Right hindlimb (tissue), 1 donor: ENCODE measurements around the gene ACOT4.
A peak's percentile ranks its signal among the peaks of the same experiment; 100 is the strongest.
"Not testable (repeated sequence)": the region's sequence is repeated elsewhere in the genome, so short reads cannot be mapped to it uniquely, and the experiment has no call there.

Experiments
- DNase-seq: peaks from one replicate; pipeline ENCODE4 v3.0.0-alpha.2; 2018

Gene ACOT4

DNA sequence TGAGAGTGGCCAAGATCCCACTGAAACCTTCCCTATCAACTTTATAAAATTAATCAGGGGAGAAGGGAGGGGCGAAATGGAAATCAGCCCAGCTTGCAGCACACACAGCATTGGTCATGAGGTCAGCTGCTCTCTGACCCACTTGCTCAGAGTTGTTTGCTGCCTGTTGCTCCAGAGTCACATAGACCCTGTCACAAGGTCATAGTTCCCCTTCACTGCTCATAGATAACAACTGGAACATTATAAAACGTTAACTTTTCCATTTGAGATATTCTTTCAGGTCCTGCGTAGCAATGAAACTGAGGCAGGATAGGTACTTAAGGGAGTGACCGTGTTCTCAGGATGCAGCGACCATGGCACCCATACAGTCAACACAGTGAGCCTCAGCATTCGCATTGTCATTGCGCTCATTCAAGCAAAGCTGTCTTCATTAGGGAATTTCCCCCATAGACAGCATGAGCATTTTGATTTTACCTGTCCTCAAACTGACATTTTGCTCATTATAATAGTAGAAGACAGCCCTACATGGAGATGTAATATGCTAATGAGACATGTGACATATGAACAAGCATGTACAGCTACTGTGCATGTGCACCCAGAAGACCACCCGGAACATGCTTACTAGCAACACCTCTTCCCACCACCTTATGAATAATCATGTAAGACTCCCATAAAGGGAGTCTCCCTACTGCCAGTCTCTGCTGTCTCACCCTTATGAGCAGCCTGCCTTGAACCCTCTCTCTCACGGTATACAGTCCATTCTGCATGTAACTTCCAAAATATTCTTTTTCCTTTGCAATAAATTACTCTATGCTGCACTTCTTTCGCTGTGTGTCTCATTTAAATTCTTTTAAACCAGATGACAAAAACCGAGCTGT is 9.3 kb upstream of the ACOT4 start:
- DNase-seq = not testable (repeated sequence)

GRCh38 chr14:73588695-73589094 is 3.0 kb upstream of the ACOT4 start:
- DNase-seq = no peak

DNA sequence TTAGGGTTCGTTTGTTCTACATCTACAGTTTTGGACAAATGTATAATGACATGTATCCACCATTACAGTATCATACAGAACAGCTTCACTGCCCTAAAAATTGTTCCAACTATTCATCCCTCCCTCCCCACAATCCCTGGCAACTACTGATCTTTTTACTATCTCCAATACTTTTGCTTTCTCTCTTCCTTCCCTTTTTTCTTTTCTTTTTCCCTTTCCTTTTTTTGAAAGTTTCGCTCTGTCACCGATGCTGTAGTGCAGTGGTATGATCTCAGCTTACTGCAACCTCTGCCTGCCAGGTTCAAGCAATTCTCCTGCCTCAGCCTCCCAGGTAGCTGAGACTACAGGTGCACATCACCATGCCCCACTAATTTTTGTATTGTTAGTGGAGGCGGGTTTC is 2.6 kb upstream of the ACOT4 start:
- DNase-seq = no peak

- DNase-seq = not testable (repeated sequence)
Measured at GRCh38 chr14:73590673-73591004, 1.0 kb upstream of the ACOT4 start.

DNA sequence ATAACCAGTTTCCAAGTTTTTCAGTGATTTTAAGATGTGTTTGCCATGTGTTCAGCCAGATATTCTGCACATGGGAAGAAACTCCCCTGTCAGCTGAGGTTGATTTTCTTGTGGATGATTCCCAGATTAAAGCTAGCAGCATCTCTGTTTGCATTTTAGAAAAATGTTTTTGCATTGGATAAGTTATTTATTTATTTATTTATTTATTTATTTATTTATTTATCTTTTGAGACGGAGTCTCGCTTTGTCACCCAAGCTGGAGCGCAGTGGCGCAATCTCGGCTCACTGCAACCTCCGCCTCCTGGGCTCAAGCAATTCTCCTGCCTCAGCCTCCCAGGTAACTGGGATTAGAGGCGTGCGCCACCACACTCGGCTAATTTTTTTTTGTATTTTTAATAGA is 2.8 kb downstream of the ACOT4 start:
- DNase-seq = no peak

- DNase-seq = no peak
Measured at GRCh38 chr14:73599499-73599898, 7.8 kb downstream of the ACOT4 start.

DNA sequence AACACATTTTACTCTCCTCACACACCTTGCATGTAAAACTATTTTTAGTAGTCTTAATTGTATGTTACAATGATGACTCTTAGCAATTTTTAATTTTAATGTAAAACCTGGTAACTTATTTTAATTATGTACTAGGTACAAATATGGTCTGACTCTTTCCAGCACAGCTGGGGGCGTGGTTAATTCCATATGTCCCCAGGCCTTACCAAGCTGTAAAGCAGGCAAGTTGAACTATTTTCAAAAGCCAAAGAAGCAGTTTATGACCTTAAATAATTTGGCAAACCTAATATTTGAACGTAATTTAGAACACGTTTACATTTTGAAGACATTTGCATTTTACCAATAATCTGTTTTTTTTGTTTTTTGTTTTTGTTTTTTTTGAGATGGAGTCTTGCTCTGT is 11.3 kb downstream of the ACOT4 start:
- no peak for DNase-seq

GRCh38 chr14:73606271-73606670 is 14.6 kb downstream of the ACOT4 start:
- no peak for DNase-seq

DNA sequence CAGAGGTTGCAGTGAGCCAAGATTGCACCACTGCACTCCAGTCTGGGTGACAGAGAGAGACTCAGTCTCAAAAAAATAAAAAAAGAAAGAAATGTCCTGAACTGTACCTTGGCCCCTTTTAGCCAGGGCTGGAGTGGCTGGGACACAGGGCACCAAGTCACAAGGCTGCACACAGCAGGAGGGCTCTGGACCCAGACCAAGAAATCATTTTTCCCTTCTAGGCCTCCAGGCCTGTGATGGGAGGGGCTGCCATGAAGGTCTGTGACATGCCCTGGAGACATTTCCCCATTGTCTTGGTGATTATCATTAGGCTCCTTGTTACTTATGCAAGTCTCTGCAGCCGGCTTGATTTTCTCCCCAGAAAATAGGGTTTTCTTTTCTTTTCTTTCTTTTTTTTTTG is 15.6 kb downstream of the ACOT4 start:
- DNase-seq = no peak

DNA sequence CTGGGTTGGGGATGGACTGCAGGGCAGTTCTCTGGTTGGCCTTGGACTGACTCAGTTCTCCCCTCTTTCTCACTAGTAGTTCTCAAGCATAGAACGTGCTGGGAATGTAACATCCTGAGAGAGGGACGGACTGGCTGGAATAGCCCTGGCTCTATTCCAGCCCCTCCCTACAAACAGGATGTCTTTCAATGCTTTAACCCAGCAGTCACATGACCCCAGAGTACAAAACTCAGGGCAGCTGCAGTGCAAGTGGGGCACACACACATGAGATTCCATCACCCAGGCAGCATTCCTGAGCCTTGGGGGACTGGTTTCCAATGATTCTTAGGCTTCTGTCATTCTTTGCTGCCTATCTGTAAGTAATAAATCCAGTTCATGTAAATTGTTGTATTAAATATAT is 19.0 kb downstream of the ACOT4 start:
- DNase-seq = no peak

DNA sequence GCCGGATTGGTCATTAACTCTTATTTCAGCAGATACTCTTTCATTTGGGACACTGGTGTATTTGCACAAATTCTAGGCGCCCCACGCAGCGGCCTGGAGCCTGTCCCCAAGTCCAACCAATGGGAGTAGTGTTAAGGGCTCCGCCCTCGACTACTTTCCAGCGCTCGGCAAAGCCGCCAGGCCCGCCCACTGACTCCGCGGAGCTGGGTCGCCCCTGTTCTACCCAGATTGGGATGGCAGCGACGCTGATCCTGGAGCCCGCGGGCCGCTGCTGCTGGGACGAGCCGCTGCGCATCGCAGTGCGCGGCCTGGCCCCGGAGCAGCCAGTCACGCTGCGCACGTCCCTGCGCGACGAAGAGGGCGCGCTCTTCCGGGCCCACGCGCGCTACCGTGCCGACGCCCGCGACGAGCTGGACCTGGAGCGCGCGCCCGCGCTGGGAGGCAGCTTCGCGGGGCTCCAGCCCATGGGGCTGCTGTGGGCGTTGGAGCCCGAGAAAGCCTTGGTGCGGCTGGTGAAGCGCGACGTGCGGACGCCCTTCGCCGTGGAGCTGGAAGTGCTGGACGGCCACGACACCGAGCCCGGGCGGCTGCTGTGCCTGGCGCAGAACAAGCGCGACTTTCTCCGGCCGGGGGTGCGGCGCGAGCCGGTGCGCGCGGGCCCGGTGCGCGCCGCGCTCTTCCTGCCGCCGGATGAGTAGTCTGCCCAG is 20.8 kb downstream of the ACOT4 start, which contains the start of gene ACOT6:
Gene ACOT6 (plus strand): TSS at position 179 of the 707 bp plus-strand sequence. CDS start 55 bp downstream, at position 234.
- DNase-seq = peak; percentile 86

- no peak for DNase-seq
Measured at GRCh38 chr14:73613046-73613383, 21.3 kb downstream of the ACOT4 start.

DNA sequence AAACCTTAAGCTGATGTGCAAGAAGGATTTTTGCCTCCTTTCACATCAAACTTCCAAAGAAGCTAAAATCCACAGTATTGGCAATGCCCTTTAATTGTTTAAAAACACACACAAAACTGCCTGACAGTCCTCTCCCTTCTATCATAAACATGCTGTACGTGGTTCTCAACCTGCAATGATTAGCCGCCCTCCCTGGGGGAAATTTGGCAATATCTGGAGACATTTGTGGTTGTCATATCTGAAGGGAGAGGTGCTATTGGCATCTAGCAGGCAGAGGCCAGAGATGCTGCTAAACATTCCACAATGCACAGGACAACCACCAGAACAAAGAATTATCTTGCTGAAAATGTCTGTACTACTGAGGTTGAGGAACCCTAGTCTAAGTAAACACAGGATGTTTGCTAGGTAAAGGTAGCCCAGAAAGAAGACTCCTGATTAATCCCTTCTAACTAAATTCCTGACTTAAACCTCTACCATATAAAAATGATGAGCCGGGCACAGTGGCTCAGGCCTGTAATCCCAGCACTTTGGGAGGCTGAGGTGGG is 21.8 kb downstream of the ACOT4 start:
- DNase-seq = no peak

DNA sequence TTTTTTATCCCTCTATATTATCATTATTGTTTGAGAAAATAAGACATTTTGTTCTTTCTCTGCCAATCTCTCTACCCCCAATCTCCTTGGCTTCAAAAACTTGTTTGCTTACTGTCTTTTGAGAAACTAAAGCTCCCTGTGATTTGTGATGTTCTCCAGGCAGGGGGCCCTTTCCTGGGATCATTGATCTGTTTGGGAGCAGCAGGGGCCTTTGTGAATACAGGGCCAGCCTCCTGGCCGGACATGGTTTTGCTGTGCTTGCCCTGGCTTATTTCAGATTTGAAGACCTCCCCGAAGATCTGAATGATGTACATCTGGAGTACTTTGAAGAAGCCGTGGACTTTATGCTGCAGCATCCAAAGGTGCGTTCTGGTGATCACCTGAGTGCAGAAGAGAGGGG is 25.2 kb downstream of the ACOT4 start:
- no peak for DNase-seq

DNA sequence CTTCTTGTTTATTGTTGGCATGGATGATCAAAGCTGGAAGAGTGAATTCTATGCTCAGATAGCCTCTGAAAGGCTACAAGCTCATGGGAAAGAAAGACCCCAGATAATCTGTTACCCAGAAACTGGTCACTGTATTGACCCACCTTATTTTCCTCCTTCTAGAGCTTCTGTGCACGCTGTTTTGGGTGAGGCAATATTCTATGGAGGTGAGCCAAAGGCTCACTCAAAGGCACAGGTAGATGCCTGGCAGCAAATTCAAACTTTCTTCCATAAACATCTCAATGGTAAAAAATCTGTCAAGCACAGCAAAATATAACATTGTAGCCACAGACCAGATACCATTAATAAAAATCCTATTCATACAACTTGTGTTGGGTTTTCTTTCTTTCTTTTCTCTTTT is 27.9 kb downstream of the ACOT4 start:
- no peak for DNase-seq

DNA sequence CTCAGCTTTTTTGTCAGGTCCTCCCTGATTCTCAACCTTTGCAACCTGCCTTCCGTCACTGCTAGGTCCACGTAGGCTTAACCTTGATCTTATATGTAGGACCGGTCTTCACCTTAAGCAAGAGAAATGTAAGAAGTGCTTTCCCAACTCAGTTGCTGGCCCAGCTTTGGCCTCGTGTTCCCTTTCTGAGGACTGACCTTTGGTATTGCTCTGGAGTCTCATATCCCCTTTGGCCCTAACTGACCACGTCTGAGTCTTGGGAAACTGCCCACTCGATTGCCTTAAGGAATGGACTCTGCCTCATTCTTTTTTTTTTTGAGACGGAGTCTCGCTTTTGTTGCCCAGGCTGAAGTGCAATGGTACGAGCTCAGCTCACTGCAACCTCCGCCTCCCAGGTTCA is 28.6 kb downstream of the ACOT4 start:
- no peak for DNase-seq

DNA sequence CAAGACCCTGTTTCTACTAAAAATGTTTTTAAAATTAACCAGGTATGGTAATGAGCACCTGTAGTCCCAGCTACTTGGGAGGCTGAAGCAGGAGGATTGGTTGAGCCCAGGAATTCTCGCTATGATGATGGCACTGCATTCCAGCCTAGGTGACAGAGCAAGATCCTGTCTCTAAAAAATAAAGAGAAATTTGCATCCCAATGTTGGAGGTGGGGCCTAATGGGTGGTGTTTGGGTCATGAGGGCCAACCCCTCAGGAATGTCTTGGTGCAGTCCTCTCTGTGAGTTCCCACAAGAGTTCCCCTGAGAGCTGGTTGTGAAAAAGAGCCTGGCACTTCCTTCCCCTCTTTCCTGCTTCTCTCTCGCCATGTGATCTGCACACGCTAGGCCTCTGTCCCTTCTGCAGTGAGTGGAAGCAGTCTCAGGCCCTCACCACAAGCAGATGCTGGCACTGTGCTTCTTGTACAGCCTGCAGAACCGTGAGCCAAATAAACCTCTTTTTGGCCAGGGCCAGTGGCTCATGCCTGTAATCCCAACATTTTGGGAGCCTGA is 31.9 kb downstream of the ACOT4 start:
- no peak for DNase-seq

DNA sequence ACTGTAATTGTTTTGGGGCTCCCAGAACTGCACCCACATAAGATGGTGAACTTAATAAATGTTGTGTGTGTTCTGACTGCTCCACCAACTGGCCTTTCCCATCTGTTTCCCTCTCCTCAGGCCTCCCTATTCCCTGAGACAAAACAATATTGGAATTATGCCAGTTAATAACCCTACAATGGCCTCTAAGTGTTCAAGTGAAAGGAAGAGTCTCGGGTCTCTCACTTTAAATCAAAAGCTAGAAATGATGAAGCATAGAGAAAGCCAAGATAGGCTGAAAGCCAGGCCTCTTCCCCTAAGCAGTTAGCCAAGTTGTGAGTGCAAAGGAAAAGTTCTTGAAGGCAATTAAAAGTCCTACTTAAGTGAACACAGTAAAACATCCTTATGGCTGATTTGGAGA is 34.0 kb downstream of the ACOT4 start:
- DNase-seq = no peak

- no peak for DNase-seq
Measured at GRCh38 chr14:73627151-73627558, 35.5 kb downstream of the ACOT4 start.

DNA sequence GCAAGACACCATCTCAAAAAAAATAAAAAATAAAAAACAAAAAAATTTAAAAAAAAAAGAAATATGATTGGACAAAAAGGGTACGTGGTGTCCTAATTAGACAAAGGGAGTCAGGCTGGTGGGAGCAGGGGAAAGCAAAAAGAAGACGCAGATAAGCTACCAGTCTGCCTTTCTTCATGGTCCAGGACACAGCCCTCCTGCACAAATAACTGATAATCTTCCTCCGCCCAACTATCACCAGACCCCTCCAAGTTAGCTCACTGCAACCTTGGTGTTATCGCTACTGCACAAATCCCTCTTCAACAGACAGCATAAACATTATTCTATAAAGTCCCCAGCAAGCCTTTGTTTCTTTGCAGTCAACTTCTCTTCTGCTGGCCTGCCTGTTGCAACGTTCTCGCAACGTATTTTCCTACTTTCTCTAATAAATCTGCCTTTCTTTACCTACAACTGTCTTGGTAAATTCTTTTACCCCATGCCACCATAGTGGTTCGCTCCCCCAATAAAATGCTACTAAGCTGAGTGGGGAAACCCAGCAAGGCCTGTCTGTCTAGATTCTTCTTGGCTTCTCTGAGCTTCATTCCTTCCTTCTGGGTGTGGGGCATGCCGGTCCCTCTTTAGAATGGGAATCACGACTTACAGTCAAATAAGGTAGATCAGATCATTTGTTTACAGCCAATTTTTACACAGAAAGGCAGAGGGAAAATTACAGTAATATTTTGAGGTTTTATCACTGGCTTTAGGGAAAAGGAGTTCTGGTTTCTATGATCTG is 38.5 kb downstream of the ACOT4 start:
- no peak for DNase-seq

GRCh38 chr14:73633116-73634010 is 41.7 kb downstream of the ACOT4 start:
- peak; percentile 76 for DNase-seq
